ENCODE measurements around the gene GJD3.

Gene GJD3

DNA sequence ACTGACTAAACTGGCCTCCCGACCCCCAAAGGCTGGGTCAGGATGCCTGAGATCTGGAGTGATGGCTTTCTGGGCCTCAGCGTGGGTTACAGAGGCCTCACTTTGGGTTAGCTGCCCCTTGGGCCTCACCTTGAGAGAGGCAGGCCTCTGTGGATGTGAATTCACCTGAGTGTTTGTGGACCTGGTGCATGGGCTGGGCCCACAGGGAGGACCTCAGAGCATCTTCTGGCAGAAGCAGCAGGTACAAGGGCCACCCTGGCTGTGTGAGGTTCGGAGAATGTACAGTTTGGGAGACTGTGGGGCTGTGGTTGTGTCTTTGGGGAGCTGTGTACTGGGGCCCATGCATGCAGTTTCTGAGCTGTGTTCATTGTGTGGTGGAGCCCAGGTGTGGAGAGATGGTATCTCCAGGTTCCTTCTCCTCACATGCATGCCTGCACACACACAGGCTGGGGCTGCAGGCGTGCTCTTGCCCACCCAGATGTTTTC lies 37.2 kb downstream of the GJD3 start:
- TF ChIP-seq, protein P1, sequence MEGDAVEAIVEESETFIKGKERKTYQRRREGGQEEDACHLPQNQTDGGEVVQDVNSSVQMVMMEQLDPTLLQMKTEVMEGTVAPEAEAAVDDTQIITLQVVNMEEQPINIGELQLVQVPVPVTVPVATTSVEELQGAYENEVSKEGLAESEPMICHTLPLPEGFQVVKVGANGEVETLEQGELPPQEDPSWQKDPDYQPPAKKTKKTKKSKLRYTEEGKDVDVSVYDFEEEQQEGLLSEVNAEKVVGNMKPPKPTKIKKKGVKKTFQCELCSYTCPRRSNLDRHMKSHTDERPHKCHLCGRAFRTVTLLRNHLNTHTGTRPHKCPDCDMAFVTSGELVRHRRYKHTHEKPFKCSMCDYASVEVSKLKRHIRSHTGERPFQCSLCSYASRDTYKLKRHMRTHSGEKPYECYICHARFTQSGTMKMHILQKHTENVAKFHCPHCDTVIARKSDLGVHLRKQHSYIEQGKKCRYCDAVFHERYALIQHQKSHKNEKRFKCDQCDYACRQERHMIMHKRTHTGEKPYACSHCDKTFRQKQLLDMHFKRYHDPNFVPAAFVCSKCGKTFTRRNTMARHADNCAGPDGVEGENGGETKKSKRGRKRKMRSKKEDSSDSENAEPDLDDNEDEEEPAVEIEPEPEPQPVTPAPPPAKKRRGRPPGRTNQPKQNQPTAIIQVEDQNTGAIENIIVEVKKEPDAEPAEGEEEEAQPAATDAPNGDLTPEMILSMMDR (IDR thresholded peaks at IDR 0.05; ENCODE audit: low read depth, low read length): no peak
- no peak for DNase-seq (ENCODE audit: extremely low read depth, low read depth)

DNA sequence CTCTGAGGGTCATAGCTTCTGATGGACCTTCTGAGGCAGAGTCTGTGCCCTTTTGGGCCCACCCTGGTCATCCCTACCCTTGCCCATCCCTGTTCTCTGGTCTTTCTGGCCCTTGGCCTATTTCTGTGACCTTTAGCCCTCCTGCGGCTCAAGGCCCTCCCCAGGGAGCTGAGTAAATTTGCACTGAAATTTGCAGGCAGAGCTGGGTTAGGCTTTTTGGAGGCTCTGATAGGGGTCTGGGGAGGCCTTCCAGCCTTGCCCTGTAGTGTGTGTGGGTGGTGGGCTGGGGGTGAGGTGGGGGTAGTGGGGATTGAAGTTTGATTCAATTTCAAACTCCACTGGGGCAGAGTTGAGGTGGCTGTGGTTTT lies 37.7 kb downstream of the GJD3 start:
- TF ChIP-seq, protein P1 (IDR thresholded peaks at IDR 0.05; ENCODE audit: low read depth, low read length): no peak
- DNase-seq (ENCODE audit: extremely low read depth, low read depth): no peak

DNA sequence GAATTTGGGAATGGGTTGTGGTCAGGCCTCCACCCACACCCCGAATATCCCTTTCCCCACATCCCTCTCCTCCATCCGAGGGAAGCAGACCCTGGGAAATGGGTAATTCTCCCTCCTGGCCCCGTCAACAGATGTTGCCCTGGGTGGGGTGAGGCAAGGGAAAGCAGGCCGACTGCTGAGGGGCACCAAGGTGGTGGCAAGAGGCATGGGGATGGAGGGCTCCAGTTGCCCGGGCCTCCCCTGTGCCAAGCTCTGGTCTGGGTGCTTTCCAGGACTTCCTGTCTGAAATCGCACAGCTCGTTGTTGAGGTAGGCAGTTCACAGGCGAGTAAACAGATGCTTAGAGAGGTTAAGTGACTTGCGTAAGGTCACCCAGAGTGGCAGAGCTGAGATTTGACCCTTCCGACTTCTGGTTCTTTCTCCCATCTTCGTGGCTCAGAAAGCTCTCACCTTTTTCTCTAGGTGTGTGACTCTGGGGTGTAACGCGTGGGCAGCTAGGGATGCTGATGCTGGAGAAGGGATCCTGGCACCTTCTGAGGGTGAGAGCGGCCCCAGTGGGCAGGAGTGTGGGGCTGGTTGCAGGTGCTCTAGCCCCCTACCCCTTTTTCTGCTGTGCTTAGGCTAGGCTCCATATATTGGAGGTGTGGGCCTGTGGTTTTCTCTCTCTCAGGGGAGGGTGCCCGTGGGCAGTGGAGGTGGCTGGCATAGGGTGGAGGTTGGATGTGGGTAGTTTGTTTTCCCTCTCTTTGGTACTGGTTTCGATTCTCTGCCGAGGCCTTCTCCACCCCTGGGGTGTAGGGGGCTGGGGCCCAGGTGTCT lies 38.3 kb downstream of the GJD3 start:
- TF ChIP-seq, protein P1 (IDR thresholded peaks at IDR 0.05; ENCODE audit: low read depth, low read length): no peak

DNA sequence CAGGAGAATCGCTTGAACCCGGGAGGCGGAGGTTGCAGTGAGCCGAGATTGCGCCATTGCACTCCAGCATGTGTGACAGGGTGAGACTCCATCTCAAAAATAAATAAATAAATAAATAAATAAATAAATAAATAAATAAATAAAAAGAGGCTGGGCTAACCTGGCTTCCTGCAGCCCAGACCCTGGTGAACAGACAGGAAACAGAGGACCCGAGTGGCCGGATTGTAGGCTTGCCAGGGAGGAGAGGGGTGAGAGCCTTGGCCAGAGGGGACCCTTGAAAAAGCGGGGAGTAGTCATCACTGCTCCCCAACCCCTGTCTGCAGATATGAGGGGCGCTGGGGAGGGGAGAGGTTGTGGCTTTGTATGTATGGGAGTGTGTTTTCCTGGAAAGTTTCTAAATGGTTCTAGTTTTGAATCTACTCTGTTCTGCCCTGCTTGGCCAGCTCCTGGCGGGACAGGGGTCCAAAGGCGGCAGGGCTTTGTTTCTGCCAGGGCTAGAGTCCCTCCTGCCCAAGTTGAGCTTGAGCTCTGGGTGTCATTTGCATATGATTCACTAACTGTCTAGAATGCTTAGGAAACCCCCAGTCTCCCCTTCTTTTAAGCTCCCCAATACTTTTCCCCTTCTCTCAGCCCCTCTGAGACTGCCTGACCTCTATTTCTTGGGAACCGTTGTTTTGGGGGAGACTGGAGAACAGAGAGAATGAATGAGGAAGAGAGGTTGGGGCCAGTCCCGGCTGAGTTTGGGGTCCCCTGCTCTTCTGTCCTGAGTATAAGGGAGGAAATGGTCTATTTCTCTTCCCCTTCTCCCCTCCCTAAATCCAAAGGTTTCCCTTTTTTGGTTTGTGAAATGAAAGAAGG lies 39.2 kb downstream of the GJD3 start:
- TF ChIP-seq, protein P1 (IDR thresholded peaks at IDR 0.05; ENCODE audit: low read depth, low read length): no peak
- DNase-seq (ENCODE audit: extremely low read depth, low read depth): no peak

More for the DNA sequence above, 38.3 kb downstream of the GJD3 start:
- DNase-seq (ENCODE audit: extremely low read depth, low read depth): no peak

DNA sequence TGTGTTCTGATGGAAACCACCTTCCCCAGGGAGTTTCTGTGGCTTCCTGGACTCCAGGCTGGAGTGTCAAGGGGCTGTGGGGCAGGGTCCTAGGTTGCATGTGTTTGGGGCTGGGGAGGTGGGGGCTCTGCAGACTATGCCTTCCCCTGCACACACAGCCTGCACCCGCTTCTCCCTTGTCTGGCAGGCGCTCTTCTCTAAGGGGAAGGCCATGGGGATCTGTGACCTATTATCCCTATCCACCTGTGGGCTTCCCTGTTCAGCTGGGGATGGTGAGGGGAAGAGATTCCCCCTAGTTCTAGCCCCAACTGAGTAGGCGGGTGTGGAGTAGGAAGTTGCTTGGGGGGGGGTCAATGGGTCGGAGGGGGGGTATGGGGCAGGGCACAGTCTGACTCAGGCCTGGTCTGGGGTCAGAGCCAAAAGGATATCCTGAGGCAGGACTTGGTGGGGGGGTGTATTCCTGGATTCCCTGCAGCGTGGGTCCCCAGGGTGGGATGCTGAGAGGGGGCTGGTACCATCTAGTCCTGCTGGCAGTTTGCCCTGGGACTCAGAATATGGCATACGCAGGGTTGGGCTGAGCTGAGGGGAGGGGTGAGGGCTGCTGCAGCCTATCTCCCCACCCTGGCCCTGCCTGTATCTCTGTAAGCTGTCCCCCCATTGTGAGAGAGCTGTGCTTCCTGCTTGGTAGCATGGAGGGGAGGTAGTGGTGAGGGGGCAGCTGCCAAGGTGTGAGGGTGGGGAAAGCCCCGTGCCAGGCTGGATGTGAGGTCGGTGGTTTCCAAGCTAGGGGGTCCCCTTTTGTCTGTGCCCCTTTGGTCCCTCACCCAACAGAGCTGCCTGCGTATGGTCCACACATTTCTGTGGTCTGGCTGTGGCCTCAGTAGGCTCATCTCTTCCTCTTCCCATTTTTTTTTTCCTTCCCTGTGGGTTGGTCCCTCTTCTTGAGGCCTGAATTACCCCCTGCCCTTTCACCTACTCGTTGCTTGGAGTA lies 40.9 kb downstream of the GJD3 start:
- no peak for DNase-seq (ENCODE audit: extremely low read depth, low read depth)
- TF ChIP-seq, protein P1 (IDR thresholded peaks at IDR 0.05; ENCODE audit: low read depth, low read length): no peak

DNA sequence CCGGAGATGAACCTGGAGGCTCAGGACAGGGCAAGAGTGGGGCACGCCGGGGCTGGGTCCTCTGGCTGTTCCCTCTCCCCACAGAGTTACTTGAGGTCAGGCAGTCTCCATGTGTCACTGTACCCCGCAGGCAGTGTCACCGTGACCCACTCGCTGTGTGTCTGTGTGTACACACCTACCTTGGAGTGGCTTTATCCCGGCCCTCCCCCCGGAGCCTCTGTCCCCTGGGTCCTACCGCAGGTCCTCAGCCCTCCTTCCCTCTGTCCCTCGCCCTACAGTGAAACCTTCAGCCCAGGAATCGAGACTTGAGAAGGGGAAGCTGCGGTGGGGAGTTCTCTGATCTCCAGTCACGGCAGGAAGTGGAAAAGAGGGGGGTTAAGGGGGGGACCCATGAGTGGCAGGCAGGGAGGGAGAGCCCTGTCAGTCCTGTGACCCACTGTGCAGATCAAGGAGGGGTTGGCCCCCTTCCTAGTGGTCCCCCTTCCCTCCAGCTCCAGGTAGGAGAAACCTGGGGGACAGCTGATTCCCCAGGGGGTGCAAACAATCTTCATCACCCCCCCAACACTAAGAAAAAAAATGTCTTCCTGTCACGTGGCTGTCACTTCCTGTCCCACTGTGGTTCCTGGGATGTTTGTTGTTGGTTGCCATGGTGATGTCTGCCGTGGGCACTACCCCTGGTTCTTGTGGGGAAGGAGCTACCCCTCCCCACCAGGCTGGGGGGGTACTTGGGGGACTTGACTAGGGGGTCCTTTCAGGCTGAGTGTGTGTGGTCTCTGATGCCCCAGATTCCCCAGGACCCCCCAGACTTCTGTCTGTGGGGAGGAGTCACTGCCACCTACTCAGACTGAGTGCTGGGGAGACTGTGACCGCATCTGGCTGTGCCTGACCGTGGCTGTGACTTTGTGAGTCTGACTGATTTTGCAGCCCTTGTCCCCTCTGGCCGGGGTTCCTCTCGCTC lies 41.9 kb downstream of the GJD3 start:
- DNase-seq (ENCODE audit: extremely low read depth, low read depth): peak; percentile 65
- TF ChIP-seq, protein P1 (IDR thresholded peaks at IDR 0.05; ENCODE audit: low read depth, low read length): no peak
